LHCN-M2 (cell line): ENCODE data around the gene ADAMTS15. TPM values are rescaled to one million over a fixed set of nuclear protein-coding genes. Genes with fewer than 3 reads are reported as not detected.

Experiments used
- DNase-seq: peaks from one replicate; pipeline ENCODE4 v3.0.0-alpha.2; 2012; ENCODE audit warnings: low read depth
- polyA plus RNA-seq: library from polyadenylated mRNA; unstranded; fragments of >200 nt; gene quantifications from one replicate; pipeline ENCODE4 v1.2.1, GENCODE V29; 2012; ENCODE audit warnings: missing spikeins
- total RNA-seq: library from RNA; depleted of rRNA; stranded (reverse); fragments of >200 nt; gene quantifications from 2 replicates; pipeline ENCODE4 v1.2.3, GENCODE V29; 2014; rRNA removed

The ADAMTS15 gene, protein sequence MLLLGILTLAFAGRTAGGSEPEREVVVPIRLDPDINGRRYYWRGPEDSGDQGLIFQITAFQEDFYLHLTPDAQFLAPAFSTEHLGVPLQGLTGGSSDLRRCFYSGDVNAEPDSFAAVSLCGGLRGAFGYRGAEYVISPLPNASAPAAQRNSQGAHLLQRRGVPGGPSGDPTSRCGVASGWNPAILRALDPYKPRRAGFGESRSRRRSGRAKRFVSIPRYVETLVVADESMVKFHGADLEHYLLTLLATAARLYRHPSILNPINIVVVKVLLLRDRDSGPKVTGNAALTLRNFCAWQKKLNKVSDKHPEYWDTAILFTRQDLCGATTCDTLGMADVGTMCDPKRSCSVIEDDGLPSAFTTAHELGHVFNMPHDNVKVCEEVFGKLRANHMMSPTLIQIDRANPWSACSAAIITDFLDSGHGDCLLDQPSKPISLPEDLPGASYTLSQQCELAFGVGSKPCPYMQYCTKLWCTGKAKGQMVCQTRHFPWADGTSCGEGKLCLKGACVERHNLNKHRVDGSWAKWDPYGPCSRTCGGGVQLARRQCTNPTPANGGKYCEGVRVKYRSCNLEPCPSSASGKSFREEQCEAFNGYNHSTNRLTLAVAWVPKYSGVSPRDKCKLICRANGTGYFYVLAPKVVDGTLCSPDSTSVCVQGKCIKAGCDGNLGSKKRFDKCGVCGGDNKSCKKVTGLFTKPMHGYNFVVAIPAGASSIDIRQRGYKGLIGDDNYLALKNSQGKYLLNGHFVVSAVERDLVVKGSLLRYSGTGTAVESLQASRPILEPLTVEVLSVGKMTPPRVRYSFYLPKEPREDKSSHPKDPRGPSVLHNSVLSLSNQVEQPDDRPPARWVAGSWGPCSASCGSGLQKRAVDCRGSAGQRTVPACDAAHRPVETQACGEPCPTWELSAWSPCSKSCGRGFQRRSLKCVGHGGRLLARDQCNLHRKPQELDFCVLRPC
- 0.58 and 0.92 TPM in 2 replicates for total RNA-seq
- 0.10 TPM for polyA plus RNA-seq

DNA sequence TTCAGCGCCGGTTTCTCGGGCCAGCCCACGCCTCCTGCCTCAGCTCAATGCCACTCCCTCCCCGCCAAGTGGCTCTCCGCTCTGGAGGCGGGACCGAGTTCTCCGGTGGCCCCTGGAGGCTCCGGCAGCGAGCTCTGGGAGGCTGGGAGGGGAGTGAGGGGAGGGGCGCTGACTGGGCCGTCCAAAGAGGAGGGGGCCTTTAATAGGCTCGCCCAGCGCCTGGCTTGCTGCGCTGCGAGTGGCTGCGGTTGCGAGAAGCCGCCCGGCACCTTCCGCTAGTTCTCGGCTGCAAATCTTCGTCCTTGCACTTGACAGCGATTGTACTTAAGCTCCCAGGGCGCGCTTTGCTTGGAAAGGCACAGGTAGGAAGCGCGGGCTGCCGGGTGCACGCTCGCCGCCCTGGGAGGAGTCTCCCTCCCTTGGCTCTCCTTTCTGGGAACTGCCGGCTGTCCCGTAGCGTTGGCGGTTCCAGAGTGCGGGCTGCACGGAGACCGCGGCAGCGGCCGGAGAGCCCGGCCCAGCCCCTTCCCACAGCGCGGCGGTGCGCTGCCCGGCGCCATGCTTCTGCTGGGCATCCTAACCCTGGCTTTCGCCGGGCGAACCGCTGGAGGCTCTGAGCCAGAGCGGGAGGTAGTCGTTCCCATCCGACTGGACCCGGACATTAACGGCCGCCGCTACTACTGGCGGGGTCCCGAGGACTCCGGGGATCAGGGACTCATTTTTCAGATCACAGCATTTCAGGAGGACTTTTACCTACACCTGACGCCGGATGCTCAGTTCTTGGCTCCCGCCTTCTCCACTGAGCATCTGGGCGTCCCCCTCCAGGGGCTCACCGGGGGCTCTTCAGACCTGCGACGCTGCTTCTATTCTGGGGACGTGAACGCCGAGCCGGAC is at the start of gene ADAMTS15:
TSS of gene ADAMTS15 (plus strand) at position 230 of the 894 bp plus-strand sequence. CDS start at position 559, 329 bp downstream.
- peak; percentile 45 for DNase-seq

DNA sequence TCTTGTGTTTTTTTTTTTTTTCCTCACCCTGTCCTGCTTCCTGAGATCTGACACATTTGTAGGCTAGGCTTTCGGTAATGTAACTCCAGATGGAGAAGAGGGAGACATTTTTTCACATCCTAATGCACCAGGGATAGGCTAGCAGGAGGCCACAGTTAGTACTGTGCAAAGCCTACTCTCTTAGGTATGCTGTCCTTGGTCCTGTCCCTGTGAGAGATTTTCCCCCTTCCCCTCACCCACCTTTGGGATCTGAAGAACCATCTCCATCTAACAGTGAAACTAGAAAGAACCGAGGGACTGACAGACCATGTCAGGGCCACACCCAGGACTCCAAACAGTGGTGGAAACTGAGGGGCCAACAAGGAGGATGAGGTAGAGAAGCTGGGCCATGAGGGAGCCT is 49.2 kb upstream of the ADAMTS15 start:
- DNase-seq: no peak

DNA sequence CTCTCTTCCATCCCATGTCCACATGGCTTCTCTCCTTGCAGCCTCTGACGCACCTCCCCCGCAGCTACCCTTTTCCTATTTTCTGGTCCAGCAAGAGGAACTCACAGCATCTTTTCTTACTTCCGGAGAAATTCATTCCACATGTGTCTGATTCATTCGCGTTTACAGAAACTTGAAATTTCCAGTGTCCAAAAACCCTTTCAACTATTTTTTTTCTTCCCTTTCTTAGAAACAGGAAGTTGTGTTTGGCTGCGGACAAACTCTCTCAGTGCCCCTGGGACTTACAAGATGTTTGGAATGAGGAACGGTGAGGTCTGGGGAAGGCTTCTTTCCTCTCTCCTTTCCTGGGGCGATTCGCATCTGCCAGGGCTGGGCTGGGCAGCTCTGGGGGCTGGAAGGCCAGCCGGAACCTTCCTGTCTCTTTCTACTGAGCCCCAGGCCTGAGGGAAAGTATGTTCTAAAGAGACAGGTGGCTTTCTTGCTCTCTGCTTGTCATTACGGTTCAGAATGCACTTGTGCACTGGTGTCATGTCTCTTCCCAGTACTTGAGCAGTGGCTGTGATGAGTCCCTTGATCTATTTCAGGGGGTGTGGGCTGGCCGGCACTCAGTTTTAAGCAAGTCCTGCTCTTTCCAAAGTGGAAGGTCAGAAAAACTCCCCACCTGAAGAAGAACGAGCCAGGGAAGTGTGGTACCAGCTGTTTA is 47.5 kb upstream of the ADAMTS15 start:
- DNase-seq: peak; percentile 37

DNA sequence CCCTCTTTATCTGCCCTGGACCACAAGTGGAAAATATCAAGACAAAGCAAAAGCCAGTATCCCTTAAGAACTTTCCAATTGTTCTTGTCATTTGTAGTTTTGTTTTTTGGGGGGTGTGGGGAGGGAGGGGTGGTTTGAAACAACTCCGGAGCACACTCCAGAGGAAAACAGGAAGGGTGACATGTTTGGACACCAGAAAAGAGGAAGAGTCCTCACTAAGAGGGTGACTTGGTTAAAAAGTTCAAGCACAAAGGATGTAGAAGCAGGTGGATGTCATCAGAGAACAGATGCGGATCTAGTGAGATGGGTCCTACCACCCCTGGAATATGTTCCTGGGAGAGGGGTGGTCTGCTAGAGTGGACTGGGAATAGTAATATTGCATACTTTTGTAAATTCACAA is 45.9 kb upstream of the ADAMTS15 start:
- DNase-seq: no peak

DNA sequence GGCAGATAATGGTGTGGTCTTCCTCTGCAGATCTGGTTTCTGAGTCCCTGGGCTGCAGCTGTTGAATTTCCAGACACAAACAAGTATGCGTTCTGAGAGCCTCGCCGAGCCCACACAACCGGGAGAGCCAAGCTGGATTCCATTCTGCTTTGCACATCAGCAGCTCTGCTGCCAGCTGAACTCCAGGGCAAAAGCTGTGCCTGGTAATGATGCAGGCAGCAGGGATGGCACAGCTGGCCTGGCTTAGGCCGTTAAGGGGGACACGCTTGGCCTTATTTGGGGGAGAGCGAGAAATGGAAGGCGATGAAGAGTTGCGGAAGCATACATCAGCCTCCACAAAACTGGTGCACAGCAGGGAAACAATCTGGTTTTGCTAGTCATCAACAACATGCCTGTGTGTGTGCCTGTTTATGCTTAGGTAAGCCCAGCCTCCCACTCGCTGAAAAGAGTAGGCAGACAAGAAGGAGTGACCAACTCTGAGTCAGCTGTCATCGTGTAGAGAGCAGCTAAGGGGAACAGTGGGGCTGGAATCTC is 45.1 kb upstream of the ADAMTS15 start:
- peak; percentile 82 for DNase-seq

DNA sequence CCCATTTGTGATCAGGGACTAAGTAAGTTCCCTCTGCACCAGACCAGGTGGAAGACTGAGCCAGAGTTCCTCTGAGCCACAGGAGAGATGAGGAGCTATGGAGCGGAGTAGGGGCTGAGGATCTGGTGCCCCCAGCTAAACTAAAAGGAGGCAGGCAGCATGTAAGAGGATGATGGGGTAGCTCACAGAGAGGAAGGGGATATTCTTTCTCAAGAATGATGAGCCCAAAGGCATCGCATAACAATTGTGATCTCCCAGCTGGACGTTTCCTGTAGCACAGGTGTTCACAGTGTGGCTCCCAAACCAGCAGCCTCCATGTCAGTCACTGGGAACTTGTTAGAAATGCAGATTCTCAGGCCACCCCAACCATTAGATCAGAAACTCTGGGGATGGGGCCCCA is 44.5 kb upstream of the ADAMTS15 start:
- no peak for DNase-seq

DNA sequence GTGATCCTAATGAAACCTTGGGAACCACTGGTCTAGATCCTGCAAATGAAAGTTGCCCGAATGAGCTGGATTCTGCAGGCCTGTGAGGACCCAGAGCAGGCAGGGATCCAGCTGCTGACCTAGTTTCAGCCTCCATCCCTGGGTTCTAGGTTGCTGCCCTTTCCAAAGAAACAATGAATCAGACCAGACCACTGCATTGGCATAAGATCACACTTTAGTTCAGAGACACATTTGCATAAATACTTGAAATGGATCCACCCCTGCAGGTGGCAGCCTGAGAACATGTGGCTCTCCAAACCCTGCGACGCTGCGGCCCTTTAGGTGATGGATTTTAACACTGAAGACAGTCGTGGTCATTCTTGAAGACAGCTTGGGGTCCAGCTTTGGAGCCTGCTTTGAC is 43.7 kb upstream of the ADAMTS15 start:
- no peak for DNase-seq

DNA sequence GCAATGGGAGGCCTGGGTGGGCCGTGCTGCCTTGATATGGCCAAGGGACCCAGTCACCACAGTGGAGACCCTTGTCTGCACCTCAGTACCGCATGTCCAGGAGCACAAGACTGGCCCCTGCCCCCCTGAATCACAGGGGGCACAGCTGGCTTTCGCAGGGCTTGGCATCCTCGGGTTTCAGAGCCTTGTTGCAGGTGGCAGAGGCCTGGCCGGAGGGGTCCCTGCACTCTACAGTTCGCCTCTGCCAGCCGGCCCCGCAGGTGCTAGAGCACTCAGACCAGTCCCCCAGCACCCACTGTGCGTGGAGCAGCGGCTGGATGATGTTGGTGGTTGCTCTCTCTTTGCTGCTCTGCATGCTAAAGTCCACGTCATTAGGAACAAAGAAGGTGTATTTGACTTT is 43.0 kb upstream of the ADAMTS15 start:
- DNase-seq: no peak

DNA sequence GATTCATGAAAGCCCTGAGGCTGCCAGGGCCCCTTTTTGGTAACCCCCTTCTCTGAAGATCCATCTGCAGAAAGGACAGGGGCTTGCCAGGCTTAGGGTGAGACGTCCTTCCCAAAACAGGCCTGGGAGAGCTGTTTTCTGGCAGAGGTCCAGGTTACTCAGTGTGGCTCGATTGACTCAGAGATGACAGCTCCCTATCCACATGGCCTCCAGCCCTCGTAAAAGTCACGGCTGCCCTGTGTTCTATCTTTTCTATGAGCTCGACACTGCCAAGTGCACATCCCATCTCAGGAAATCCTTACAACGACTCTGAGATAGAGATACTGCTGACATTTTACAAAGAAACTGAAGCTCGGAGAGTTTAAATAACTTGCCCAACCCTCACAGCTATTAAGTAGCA is 40.5 kb upstream of the ADAMTS15 start:
- DNase-seq: peak; percentile 87

DNA sequence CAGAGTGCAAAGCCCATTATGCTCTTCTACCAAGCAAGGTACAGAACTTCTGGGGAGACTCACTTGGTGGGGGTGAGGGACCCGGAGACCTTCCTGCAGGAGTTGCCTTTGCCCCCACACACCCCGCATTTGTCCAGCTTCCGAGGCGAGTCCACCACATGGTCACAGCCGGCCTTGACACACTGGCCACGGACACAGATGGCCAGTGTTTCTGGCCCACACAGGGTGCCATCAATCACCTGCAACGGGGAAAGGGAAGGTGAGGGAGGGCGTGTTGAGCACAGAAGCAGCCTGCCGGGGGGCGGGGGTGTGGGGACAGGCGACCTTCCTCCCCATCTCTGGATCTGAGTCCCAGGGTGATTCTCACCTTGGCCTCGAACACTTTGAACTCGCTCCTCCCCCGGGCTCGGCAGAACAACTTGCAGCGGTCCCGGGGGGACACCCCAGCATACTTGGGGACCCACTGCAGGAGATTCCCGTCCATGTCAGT is 40.0 kb upstream of the ADAMTS15 start:
- no peak for DNase-seq

DNA sequence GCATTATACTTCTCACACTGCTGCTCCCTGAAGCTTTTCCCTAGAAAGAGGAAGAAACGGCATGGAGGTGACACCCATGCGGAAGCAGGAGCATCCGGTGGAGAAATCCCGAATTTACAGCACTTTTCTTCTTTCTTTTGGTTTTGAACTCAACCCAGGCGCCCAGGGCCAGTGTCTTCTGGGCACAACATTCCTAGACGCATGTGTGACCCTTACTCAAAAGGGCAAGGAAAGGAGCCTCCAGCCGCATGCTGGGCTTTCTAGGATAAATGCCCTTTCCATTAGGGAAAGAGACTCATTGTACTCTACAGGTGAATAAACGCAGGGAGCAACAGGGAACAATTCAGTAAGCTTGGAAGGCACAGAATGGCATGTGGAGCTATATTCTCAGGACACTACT is 39.5 kb upstream of the ADAMTS15 start:
- DNase-seq: no peak

DNA sequence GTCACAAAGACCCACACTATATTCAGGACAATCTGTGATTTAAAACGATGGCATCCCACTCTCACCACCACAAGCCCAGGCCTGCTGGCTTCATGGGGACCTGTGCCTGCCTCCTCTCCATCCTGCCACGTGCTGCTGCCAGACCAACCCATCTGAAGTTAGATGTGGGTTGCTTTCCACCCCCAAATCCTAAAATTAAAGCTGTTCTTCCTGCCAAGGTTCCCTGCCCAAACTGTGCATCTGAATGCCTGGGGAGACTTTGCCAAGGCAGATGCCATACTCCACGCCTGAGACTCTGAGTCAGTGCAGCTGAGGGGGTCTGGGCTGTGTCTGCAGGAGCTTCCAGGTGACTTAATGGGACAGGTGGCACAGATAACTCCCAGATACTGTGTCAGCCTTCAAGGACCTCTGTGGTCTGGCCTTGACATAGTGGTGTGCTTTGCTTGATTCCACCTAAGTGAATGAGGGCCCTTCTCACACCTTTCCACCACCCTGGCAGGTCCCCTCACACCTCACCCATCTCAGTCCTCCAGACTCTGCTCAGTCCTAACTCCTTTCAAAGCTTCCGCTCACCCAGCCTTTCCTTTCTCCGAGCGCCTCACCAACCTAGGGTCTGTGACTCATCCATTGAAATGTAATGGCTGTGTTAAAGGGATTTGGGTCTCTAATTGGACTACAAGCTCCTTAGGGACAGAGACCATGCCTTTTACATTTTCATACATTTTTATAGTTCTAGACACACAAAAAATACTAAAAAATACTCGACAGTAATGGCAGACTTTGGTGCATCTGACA is 38.7 kb upstream of the ADAMTS15 start:
- no peak for DNase-seq

DNA sequence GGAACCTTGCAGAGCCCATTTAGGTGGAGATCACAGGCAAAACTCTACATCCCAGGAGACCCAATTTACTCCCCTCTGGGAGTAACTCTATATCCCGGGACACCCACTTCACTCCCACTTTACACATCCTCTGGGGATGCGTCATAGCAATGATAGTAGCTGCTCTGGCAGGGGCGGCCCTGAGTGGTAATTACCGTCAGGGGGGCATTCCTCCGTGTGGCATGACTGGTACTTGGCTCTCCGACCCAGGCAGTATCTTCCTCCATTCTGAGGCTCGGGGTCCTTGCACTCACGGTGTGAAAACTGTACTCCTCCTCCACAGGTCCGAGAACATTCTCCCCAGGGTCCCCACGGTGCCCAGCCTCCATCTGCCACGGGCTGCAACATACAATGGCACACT is 37.2 kb upstream of the ADAMTS15 start:
- no peak for DNase-seq

DNA sequence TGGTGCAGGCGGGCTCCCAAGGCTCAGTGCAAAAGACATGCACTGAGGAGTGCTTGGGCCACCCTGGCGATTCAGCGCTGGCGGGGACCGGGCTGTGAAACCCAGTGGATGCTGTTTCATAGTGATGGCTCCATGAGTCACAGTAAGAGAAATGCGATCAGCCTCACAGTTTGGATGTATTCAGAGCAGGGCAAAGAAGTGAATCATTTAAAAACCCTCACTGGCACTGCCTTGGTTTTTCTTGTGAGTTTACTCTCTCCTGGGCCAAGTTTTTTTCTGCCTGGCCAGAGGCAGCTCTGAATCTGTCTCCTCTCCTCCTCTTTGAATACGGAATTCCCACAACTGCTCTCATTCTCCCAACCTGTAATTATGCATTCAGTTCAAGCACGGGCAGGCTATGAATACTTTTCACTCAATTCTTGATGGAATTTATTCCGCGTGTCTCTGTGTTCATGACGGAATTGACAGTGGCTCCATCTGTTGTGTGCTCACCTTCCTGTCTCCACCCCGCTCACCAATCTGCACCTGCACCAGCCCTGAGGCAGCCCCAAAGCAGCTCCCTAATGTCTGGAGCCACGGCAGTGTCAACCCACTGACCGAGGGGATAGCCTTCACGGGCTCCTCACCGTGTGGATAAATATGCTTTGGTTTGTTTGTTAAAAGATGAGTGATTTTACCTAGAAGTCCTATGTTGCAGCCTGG is 34.9 kb upstream of the ADAMTS15 start:
- DNase-seq: peak; percentile 90

DNA sequence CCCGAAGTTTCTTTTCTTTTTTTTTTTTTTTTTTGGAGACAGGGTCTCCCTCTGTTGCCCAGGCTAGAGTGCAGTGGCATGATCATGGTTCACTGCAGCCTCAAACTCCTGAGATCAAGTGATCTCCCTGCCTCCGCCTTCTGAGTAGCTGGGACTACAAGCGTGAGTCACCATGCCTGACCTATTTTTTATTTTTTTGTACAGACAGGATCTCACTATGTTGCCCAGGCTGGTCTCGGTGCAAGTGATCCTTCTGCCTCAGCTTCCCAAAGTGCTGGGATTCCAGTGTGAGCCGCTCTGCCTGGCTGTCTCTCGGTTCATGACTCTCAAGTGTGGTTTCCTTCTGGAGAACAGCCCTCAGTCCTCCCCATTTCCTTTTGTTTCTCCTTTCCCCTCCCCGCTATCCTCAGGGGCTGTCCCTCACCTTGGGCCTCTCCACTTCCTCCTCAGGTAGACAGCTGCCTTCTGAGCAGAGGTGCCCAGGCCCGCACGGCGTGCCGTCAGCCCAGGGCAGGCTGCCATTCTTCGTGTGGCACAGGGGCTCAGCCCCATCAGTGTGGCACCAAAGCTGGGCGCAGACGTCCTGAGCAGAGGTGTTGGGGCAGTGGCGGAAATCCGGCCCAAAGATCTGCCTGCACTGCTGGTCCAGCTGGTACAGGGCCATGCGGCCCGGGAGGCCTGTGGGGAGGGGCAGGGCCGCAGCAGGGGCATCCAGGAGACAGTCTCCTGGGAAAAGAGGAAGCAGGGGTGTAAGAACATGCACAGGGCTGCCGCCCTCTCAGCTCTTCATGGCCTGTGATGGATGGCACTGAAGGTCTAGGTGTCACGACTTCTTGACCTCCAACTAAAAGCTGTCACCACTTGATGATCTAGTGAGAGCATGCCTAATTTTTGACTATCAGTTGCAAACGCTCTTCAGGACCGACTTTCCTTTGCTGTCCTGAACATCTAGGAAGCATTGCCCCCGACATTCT is 34.1 kb upstream of the ADAMTS15 start:
- no peak for DNase-seq

DNA sequence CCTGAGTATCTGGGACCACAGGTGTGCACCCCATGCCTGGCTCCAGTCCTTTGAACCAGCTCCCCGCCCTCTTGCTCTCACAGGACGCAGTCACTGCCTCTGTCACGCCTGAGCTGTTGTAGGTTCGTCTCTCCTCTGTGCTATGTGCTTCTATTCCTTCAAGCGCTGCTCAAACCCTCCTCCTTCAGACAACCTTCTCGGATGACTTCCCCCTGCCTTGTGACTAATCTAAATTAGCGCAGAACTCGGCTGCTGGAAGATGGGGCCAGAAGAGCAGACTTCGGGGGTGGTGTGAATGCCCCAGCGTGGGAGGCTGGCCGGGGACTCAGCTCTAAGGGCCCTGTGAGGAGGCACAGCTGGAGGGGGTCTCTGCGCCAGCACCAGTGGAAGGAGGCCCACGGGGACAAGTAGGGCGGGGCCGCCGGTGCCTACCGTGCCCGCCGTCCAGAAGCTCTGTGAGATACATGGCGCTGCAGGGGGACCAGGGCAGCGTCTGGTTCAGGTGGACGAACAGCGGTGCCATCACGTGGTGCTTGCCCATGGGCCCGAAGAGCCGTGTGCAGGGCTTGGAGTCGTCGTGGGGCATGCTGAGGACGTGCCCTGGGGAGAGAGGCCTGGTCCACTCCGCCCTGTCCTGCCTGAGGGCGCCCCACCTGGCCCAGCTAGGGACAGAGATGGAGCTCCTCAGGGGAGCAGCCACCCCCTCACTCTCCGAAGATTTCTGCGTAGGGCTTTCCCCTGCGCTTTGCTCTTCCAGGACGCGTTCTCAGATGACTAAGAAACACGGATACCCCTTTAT is 32.5 kb upstream of the ADAMTS15 start:
- DNase-seq: no peak

DNA sequence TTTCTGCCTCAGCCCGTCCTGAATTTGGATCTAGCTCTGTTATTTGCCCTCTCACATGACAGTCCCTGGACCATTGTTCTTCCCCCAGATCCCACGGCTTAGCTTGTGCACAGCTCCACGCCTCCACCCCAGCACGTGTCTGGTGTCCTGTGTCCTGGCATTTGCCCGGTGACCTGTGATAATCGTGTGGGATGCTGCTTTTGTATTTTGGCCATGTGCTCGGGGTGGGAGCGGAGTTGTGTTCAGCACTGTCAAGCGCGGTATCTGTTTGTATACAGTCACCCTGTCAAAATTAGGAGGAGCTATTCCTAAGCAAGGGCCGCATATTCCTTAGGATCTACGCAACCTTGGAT is 31.9 kb upstream of the ADAMTS15 start:
- no peak for DNase-seq
